Endometrium (tissue), 2 donors: ENCODE data around the gene IFNK.
"Not testable (repeated sequence)": the region's sequence is repeated elsewhere in the genome, so short reads cannot be mapped to it uniquely, and the experiment has no call there.

Experiments
- FAIRE-seq: peaks from 2 replicates; lab custom pipeline; 2012; peaks lifted over from hg19 to GRCh38; lab: Jason Lieb, UNC
- donor health status: control.
- donor health status: control.

IFNK gene, protein sequence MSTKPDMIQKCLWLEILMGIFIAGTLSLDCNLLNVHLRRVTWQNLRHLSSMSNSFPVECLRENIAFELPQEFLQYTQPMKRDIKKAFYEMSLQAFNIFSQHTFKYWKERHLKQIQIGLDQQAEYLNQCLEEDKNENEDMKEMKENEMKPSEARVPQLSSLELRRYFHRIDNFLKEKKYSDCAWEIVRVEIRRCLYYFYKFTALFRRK

GRCh38 chr9:27524236-27524635 lies at the start of gene IFNK:
IFNK (plus strand) TSS chr9:27524290; CDS start chr9:27524337, 47 bp downstream.
- FAIRE-seq, result no peak

DNA sequence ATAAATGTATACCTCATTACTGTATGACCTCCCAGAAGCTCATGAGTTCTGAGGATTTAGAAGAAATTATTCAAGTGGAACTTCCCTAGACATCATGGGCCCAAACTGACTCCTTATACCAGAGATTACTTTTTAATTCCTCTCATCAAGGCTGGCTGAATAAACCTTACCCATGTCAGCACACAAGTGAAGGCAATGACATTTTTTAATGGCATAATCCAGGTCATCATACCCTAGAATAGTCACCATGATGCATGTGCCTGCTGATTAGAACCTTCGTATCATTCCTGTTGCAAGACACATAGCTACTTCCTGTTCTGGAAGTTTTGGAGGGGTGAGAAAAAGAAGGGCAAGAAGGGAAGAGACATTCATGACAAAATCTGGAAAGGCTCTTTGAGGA lies 49.8 kb upstream of the IFNK start:
- no peak for FAIRE-seq

GRCh38 chr9:27475057-27475595 lies 49.0 kb upstream of the IFNK start:
- no peak for FAIRE-seq

DNA sequence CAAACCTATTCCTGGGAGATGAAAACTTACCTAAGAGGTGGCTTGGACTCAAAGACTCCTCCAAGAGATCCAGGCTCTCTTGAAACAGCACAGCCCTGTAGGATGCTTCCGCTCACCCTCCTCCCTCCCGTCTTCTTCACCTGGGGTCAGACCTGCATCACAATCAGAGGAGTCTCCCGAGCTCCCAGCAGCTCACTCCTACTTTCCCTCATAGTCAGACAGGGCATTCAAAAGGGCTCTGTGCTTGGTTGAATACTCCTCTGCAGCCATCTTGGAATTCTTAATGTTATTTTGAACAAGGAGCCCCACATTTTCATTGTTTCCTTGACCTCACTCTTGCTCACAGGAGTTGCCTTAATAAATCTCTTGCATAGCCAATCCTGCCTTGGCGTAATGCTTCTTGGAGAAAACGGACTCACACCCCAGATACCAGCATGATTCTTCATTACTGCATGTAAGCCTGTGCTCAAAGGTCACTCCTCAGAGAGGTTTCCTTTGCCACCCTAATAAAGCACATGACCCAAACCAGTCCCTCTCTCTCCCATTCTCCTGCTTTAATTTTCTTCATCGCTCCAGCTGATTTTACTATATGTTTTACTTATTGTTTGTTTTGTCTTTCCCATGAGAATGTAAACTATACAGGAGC lies 47.1 kb upstream of the IFNK start:
- FAIRE-seq, result no peak

- no peak for FAIRE-seq
Measured at GRCh38 chr9:27478322-27478721, 45.8 kb upstream of the IFNK start.

- FAIRE-seq, result no peak
Measured at GRCh38 chr9:27482709-27483108, 41.4 kb upstream of the IFNK start.

DNA sequence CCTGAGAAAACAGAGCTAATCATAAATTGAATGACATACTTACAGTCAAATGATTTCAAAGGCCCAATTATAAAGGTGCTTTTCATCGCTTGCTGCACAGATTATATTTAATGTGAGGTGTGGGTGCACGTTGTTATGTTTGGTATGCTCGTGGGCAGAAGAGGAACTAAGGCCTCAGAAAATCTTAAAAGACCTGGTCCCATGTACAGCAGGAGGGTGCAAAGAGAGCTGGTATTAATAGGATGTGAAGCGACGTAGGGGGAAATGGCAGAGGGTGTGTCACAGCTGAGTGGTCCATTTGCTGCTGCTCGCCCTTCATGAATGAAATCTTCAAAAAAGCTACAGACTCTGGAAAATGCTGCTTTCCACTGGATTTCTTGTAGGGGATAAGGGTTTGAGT lies 40.5 kb upstream of the IFNK start:
- FAIRE-seq, result no peak

- FAIRE-seq, result no peak
Measured at GRCh38 chr9:27485158-27485557, 38.9 kb upstream of the IFNK start.

- FAIRE-seq, result peak; percentile 87
Measured at GRCh38 chr9:27487128-27487640, 36.9 kb upstream of the IFNK start.

GRCh38 chr9:27487927-27488326 lies 36.2 kb upstream of the IFNK start:
- FAIRE-seq, result no peak

GRCh38 chr9:27489087-27489876 lies 34.8 kb upstream of the IFNK start:
- FAIRE-seq, result no peak

DNA sequence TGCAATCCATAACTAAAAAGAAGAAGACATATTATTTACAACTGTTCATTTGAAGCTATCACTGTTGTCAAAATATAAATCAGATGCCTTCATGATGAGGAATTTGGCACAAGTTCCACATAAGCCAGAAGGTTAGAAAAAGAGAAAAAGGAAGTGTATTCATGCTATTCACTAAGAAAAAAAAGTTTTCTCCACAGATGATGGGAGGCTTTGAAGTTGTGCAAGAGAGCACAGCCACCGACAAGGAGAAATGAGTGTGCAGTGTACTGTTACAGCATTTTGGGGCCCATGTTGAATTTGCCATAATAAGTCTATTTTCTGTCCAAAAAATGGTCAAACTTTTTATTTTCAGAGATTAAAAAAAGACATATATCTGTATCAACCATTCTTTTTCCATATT lies 32.9 kb upstream of the IFNK start:
- FAIRE-seq, result no peak

GRCh38 chr9:27495480-27496134 lies 28.5 kb upstream of the IFNK start:
- no peak for FAIRE-seq

DNA sequence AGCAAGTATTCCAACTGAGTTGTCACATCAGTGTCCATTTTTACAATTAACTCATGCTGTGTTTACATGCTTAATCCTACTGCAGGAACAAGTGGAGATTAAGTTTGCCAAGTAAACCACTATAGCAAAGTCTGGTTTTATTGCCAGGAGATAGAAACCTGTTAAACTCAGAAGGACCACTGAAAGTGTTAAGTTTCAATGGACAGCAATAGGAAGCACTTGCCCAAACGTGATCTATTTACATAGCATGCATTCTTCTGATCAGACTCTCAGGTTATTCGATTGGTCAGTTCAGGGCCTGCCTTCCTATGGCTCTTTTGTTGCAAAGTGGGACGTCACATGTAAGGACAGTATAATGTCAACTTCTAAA lies 28.0 kb upstream of the IFNK start:
- no peak for FAIRE-seq

- no peak for FAIRE-seq
Measured at GRCh38 chr9:27497883-27498417, 26.1 kb upstream of the IFNK start.

DNA sequence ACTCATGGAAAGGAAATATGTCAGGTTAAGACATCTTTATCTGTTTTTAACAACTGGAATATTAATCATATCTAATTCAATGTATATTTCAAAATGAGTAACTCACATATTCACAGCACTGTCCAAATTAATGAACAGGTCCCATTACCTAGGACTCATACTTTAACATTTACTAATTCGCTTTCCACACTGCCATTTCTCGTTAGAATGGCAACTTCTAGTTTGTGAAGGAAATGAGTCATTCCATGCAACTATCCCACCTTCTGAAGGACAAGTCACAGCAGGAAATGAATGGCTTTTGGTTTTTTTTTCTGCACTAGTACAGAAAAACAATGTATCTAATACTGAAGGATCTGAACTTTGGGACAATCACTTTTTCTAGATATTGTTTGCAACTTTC lies 24.6 kb upstream of the IFNK start:
- FAIRE-seq, result no peak

- FAIRE-seq, result not testable (repeated sequence)
Measured at GRCh38 chr9:27500902-27501301, 23.2 kb upstream of the IFNK start.

GRCh38 chr9:27503623-27504022 lies 20.5 kb upstream of the IFNK start:
- FAIRE-seq, result no peak

DNA sequence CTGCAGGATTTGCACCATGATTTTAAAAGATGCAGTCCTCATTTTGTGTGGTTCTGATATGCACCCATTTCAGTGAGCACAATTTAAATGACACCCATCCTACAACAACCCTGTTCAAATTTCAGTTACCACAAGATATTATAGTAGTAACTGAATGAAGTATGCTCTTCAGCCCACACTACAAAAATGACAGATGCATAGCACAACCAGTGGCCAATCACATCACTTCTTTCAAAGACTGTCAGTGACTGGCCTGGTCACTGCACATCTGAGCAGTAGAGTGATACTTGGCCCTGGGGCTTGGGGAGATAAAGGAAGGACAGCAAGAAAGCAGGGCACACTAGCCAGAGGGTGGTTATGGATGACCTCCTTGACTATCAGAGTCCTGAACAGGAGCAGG lies 19.8 kb upstream of the IFNK start:
- FAIRE-seq, result no peak

DNA sequence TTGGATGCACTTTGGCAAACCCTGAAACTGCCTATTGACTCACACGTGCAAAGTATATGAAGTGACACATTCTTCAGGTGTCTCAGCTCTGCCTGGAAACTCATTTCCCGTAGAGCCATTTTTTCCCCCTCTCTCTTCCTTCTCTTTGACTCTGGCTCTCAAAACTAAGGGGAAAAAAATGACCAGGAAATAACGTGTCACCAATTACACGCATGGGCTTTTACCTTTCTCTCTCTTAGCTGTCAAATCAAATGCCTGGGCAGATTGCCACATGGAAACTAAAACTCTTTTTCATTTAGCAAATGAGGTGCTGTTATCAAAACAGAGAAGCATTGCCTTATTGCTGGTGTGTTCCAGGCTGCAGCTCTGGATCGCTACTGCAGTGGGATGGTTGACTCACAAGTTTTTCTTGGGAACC lies 18.3 kb upstream of the IFNK start:
- no peak for FAIRE-seq

DNA sequence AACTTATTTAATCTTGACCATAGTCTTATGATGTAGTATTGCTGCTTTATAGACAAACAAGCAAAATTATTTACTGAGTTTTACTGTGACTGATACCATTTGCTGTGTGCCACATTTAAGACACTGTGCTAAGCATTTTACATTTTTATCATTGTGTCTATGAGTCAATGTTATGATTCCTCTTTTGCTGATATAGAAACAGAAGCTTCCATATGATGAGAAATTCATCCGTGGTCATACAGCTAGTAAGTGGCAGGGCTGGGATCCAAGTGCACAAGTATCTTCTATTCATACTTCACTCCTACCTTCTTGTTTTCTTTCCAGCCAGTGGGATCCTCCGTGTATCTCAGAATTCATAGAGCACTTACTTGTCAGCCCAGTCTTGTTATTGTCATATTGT lies 17.1 kb upstream of the IFNK start:
- FAIRE-seq, result no peak

DNA sequence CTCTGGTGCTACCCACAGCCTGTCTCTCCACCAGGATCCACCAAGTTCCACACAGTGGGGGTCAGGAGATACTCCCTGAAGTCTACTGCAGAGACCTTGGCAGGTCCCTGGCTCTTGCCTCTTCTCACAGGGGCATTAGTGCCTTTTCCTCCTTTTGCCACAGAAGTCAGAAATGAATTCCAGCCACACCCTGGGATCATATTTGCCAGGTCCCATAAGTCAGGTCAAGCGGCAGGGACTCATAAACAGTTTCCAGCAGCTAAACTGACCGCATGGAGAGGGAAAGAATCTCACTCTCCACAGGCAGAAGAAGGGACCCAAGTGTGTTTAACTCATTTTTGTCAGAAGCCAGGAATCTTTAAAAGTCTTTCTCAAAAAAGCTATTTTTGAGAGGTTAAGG lies 13.3 kb upstream of the IFNK start:
- no peak for FAIRE-seq
